AG04449 (cell line): ENCODE results near the gene SLC5A2.

ENCODE experiments used
- CTCF ChIA-PET: fragments of 350-600 bp; formaldehyde crosslinking; extraction: SDS; loops from one replicate; lab custom pipeline; 2021; ENCODE audit warnings: antibody characterized with exemption; lab: Yijun Ruan, JAX
- POLR2A ChIA-PET: fragments of 400-600, 350-600 bp; formaldehyde crosslinking; extraction: SDS; loops from one replicate; lab custom pipeline; 2020; ENCODE audit warnings: antibody characterized with exemption, inconsistent platforms; lab: Yijun Ruan, JAX
- DNase-seq: peaks from one replicate; pipeline ENCODE4 v3.0.0-alpha.2; 2010; ENCODE audit warnings: low read depth, low spot score
- H3K4me3 ChIP-seq: 2 replicates; pipeline ENCODE4 v1.5.1; 2011; ENCODE audit warnings: low read depth, mild to moderate bottlenecking, control low read depth, low read length
- TF ChIP-seq, protein P1 (sequence below): IDR thresholded peaks from one replicate; pipeline ENCODE4 v1.5.1; 2011; ENCODE audit warnings: mild to moderate bottlenecking, moderate library complexity, low read length, control low read depth, inconsistent platforms; ENCODE audit not compliant: insufficient read depth; ENCODE audit errors: missing control alignments

The SLC5A2 gene

DNA sequence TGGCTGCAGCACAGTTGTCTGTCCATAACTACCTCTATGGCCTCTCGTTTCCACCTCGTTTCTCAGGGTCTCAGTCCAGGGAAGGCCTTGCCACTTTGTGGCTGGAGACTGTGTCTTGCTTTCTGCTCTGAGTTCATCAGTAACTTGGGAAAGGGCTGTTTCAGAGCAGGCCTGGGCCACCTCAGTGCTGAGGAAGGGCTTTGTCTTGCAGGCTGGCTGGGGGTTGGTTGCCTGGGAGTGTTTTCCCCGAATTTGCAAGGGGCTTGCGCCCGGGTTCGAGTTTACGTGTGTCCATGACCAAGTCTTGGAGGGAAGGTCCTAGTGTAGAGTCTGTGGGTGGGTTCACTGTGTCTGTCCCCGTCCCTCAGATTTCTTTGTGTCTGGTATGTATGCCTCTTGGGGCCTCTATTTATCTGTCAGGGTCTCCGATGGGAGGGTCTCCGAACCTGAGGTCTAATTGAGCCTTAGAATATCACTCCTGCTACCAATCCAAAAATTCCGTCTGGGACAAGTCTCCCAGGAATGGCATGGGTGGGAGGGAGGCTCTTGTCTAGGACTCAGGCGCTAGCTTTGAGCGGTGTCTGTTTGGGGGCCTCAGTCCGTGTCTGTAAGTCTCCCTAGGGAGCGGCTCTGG lies 11.6 kb upstream of the SLC5A2 start:
- POLR2A ChIA-PET: interaction anchor here (0.8 to 1.9 kb wide), 3 partner anchors 11 to 32 kb away, joined by 3 to 12 read pairs (median 6); no protein-coding TSS in a partner anchor
- no peak for DNase-seq
- TF ChIP-seq, protein P1, sequence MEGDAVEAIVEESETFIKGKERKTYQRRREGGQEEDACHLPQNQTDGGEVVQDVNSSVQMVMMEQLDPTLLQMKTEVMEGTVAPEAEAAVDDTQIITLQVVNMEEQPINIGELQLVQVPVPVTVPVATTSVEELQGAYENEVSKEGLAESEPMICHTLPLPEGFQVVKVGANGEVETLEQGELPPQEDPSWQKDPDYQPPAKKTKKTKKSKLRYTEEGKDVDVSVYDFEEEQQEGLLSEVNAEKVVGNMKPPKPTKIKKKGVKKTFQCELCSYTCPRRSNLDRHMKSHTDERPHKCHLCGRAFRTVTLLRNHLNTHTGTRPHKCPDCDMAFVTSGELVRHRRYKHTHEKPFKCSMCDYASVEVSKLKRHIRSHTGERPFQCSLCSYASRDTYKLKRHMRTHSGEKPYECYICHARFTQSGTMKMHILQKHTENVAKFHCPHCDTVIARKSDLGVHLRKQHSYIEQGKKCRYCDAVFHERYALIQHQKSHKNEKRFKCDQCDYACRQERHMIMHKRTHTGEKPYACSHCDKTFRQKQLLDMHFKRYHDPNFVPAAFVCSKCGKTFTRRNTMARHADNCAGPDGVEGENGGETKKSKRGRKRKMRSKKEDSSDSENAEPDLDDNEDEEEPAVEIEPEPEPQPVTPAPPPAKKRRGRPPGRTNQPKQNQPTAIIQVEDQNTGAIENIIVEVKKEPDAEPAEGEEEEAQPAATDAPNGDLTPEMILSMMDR: no peak
- CTCF ChIA-PET: interaction anchor here (0.9 to 5.7 kb wide), 4 partner anchors 8 to 397 kb away, joined by 3 to 86 read pairs (median 3); partner anchors contain the start of gene ARMC5
- H3K4me3 ChIP-seq: peak overlapping the region; percentile 89

DNA sequence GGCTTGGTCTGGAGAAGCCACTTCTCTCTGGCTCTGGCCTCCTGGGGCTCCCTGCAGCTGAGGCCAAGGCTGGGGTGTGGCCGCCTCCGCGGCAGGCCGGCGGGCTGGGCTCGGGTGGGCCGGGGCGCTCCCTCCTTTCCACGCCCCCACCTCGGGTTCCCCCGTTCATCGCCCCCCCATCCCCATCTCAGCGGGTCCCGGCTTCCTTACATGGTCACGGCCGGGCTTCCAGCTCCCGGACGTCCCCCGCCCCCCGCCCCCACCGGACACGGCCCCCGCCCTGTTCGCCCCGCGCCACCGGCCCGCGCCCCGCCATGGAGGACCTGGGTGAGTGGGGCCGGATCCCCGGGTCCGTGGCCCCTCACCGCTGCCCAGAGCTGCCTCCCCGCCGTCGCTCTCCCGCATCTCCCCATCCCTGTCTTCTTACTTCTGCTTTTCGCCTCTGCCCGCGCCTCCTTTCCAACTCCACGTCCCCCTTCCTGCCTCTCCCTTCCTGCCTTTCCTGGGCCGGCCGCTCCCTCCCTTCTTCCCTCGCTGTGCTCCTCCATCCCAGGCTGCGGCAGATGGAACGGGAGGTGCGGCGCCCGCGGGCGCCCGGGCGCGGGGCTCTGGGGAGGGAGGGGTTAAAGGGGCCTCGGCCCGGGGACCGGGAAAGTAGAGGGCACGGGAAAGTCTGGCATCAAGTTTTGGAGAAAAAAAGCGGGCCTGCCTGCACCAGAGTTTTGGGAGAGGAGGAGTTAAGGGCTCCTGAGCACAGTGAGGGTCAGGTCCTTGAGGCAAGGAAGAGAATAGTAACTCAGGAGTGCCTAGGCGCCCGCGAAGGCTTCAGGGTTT lies 10.8 kb upstream of the SLC5A2 start, which contains the start of gene TGFB1I1:
Gene TGFB1I1, plus strand, starts transcription at position 278 of the 834 bp plus-strand sequence. Its CDS starts 37 bp downstream, at position 315.
- peak; percentile 34 for DNase-seq
- CTCF ChIA-PET: interaction anchor here (0.9 to 5.7 kb wide), 4 partner anchors 8 to 396 kb away, joined by 3 to 86 read pairs (median 3); partner anchors contain the start of gene ARMC5

DNA sequence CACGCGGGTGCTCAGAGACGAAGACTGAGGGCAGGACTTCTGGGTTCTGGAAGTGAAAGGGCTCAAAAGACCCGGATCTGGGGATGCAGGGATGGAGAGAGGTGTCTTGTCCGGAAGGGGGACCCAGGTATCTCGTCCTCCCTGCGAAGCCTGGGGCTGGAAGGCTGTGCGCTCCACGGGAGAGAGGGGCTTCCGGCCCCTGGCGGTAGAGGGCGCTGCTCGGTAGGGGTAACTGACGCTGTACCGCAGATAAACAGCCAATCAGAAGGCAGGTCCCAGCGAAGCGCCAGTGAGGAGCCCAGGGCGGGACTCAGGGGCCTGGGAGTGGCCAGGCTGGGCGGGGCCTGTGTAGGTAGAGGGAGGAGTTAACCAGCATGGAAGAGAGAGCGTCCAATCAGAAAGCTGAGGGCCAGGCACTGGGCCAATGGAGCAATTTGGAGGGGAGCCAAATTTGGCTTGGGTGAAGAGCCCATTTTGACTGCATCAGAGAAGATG lies 10.2 kb upstream of the SLC5A2 start:
- H3K4me3 ChIP-seq: peak overlapping the region; percentile 89
- CTCF ChIA-PET: interaction anchor here (0.6 to 5.7 kb wide), 4 partner anchors 9 to 29 kb away, joined by 3 to 86 read pairs (median 5); partner anchors contain the start of gene ARMC5
- TF ChIP-seq, protein P1: peak; percentile 65
- peak; percentile 46 for DNase-seq
- POLR2A ChIA-PET: interaction anchor here (1.0 kb wide), 1 partner anchor 14 kb away, joined by 3 read pairs; no protein-coding TSS in a partner anchor

More for the DNA sequence above, 10.8 kb upstream of the SLC5A2 start, which contains the start of gene TGFB1I1:
- peak within 1 kb of the TSS; percentile 89 for H3K4me3 ChIP-seq
- TF ChIP-seq, protein P1: no peak
- POLR2A ChIA-PET: interaction anchor here (0.6 to 1.9 kb wide), 8 partner anchors 11 to 330 kb away, joined by 3 to 12 read pairs (median 4); partner anchors contain the start of gene RUSF1

DNA sequence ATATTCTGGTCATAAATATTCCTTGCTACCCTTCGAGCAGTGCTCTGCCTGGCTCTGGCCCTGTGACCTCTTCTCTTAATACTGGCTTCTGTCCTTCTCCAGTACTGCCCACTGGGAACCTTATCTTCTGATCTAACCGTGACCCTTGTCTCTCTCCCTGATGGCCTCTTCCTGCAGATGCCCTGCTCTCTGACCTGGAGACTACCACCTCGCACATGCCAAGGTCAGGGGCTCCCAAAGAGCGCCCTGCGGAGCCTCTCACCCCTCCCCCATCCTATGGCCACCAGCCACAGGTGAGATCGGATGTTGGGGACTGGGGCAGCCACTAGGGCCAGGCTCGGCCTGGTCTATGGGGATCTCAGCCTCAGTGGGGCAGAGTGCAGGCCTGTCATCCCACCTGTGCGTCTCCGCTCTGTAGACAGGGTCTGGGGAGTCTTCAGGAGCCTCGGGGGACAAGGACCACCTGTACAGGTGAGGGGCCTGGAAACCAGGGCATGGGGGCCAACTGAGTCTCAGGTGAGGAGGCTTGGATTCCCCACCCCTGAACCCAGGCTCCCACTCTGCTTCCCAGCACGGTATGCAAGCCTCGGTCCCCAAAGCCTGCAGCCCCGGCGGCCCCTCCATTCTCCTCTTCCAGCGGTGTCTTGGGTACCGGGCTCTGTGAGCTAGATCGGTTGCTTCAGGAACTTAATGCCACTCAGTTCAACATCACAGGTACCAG lies 9.5 kb upstream of the SLC5A2 start:
- CTCF ChIA-PET: interaction anchor here (0.6 to 5.7 kb wide), 6 partner anchors 12 to 28 kb away, joined by 3 to 86 read pairs (median 10); partner anchors contain the start of gene ARMC5
- TF ChIP-seq, protein P1: no peak
- H3K4me3 ChIP-seq: peak overlapping the region; percentile 89
- POLR2A ChIA-PET: interaction anchor here (1.0 to 1.4 kb wide), 2 partner anchors 15 to 239 kb away, joined by 3 to 4 read pairs; a partner anchor contains a TSS
- DNase-seq: no peak

DNA sequence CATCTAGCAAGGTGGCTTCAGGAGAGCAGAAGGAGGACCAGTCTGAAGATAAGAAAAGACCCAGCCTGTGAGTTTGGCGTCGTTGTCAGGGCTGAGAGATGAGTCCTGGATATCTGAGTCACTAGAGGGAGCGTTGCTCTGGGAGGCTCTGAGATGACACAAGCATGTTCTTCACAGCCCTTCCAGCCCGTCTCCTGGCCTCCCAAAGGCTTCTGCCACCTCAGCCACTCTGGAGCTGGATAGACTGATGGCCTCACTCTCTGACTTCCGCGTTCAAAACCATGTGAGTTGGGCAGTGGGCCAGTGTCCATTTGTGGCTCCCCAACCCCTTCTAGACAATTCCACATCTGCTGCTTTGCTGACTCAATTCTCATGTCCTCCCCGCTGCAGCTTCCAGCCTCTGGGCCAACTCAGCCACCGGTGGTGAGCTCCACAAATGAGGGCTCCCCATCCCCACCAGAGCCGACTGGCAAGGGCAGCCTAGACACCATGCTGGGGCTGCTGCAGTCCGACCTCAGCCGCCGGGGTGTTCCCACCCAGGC lies 8.7 kb upstream of the SLC5A2 start:
- ChIA-PET CTCF (interaction anchor here (1.6 to 2.3 kb wide), 4 partner anchors 13 to 27 kb away, joined by 7 to 13 read pairs (median 10); partner anchors contain the start of gene ARMC5), POLR2A (interaction anchor here (0.5 to 1.4 kb wide), 4 partner anchors 11 to 239 kb away, joined by 3 to 8 read pairs (median 4); a partner anchor contains a TSS)
- no peak overlapping the region for H3K4me3 ChIP-seq
- DNase-seq: peak; percentile 26
- TF ChIP-seq, protein P1: no peak
